A673 (cell line): Measurements from ENCODE around the gene DNAJC10.
"Not testable (repeated sequence)": the region's sequence is repeated elsewhere in the genome, so short reads cannot be mapped to it uniquely, and the experiment has no call there.

Source experiments
- EZH2 ChIP-seq: fragments of 200-600 bp; sonication (generic); IDR thresholded peaks from 2 replicates; pipeline ENCODE4 v1.6.1; 2017; ENCODE audit warnings: borderline replicate concordance, low read depth, mild to moderate bottlenecking, mixed read lengths, antibody characterized with exemption, low read length; ENCODE audit not compliant: poor library complexity, severe bottlenecking
- TF ChIP-seq, protein P1 (sequence below): fragments of 300-800, 200-600 bp; sonication (generic); conservative IDR thresholded peaks from 2 replicates; pipeline ENCODE4 v1.5.1; 2017; ENCODE audit warnings: low read depth, mild to moderate bottlenecking, antibody characterized with exemption, low read length, moderate library complexity, mixed read lengths

DNA sequence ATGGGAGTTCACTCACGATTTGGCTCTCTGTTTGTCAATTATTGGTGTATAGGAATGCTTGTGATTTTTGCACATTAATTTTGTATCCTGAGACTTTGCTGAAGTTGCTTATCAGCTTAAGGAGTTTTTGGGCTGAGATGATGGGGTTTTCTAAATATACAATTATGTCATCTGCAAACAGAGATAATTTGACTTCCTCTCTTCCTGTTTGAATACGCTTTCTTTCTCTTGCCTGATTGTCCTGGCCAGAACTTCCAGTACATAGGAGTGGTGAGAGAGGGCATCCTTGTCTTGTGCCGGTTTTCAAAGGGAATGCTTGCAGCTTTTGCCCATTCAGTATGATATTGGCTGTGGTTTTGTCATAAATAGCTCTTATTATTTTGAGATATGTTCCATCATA lies 66.6 kb downstream of the DNAJC10 start:
- TF ChIP-seq, protein P1, sequence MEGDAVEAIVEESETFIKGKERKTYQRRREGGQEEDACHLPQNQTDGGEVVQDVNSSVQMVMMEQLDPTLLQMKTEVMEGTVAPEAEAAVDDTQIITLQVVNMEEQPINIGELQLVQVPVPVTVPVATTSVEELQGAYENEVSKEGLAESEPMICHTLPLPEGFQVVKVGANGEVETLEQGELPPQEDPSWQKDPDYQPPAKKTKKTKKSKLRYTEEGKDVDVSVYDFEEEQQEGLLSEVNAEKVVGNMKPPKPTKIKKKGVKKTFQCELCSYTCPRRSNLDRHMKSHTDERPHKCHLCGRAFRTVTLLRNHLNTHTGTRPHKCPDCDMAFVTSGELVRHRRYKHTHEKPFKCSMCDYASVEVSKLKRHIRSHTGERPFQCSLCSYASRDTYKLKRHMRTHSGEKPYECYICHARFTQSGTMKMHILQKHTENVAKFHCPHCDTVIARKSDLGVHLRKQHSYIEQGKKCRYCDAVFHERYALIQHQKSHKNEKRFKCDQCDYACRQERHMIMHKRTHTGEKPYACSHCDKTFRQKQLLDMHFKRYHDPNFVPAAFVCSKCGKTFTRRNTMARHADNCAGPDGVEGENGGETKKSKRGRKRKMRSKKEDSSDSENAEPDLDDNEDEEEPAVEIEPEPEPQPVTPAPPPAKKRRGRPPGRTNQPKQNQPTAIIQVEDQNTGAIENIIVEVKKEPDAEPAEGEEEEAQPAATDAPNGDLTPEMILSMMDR = not testable (repeated sequence)
- not testable (repeated sequence) for TF ChIP-seq EZH2
